ENCODE results near the gene RTN4IP1. TPM values are rescaled to one million over a fixed set of nuclear protein-coding genes. Genes with fewer than 3 reads are reported as not detected.
A peak's percentile ranks its signal among the peaks of the same experiment; 100 is the strongest.

RTN4IP1 gene, protein sequence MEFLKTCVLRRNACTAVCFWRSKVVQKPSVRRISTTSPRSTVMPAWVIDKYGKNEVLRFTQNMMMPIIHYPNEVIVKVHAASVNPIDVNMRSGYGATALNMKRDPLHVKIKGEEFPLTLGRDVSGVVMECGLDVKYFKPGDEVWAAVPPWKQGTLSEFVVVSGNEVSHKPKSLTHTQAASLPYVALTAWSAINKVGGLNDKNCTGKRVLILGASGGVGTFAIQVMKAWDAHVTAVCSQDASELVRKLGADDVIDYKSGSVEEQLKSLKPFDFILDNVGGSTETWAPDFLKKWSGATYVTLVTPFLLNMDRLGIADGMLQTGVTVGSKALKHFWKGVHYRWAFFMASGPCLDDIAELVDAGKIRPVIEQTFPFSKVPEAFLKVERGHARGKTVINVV
- total RNA-seq (1 to 10 TPM; 1.5 to 3.7 (median 2.2) TPM), polyA plus RNA-seq (1 to 10 TPM; 1.8 to 2.5 TPM)

DNA sequence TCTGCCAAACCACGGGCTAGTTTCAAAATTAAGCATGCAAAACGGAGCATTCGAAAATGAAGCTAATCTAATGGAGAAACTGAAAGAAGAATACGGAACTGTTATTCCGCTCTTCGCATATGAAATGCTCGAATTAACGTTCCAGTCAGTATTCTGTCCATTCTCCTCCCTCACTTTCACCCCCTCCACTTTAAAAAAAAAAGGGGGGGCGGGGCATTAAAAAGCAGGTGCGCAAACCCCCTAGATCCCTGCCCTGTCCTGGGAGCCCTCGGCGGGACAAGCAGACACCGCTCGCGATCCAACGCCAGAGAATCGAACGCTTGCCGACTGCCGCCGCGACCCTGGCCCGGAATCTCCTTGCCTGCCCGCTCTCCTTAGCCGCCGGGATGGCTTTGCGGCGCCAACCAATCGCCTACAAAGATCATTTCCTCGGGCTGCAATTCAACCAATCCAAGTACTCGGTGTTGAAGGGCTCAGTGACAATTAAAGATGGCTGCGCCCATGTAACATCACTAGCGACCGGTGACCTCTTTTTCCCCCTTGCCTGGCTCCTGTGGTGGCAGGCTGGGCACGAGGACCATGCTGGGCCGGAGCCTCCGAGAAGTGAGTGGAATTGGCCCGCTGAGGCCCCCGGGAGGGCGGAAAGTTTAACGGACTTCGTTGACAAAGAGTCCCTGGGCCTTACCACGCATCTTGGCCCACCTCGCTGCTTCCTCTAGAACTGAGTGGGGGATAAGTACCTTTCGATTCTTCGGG is at the start of gene RTN4IP1, which contains the start of gene QRSL1:
Gene RTN4IP1, minus strand, starts transcription at position 396 of the 756 bp plus-strand sequence. CDS start 477 bp downstream, outside the sequence.
Gene QRSL1, plus strand, starts transcription at position 476 of the 756 bp plus-strand sequence. Its CDS starts 104 bp downstream, at position 580.
- FAIRE-seq: no peak
- Histone ChIP-seq H3K9me3 (no peaks in the 10 kb centered on the region), H3K27ac (peak within 1 kb of the TSS; percentile 52 to 76 (median 64)), H3K27me3 (no peaks in the 10 kb centered on the region), H3K4me1 (peaks cover 0 to 23% (median 18%) of the 10 kb centered on the region in 3 donors), H3K36me3 (no peaks in the 10 kb centered on the region), H3K4me3 (peak within 1 kb of the TSS; percentile 59 to 91 (median 82))
- WGBS, 2 donors: 0 to 1% methylated on average over 46 of the region's 46 CpGs
- peak; percentile 97 to 100 (median 100) for ATAC-seq
- intact Hi-C loops (cut with DNase I): no loop called here
- TF ChIP-seq CTCF (IDR thresholded peaks at IDR 0.05): no peak
- peak; percentile 76 to 90 (median 85) for DNase-seq

GRCh38 chr6:106677282-106677681 is 48.0 kb upstream of the RTN4IP1 start:
- 89% methylated on average over 3 of the region's 3 CpGs for WGBS, 2 donors
- Histone ChIP-seq H3K36me3 (no peaks in the 10 kb centered on the region), H3K27me3 (no peaks in the 10 kb centered on the region), H3K4me3 (no peak overlapping the region), H3K27ac (no peak overlapping the region), H3K4me1 (no peaks in the 10 kb centered on the region), H3K9me3 (no peaks in the 10 kb centered on the region)
- DNase-seq (no peak), ATAC-seq (no peak), FAIRE-seq (no peak)
- TF ChIP-seq CTCF (IDR thresholded peaks at IDR 0.05): no peak
- intact Hi-C loops (cut with DNase I): no loop called here

GRCh38 chr6:106674541-106675229 is 45.4 kb upstream of the RTN4IP1 start:
- ATAC-seq: peak in 1 of 4 donors; percentile 57
- intact Hi-C loops (cut with DNase I): no loop called here

GRCh38 chr6:106671651-106672050 is 42.4 kb upstream of the RTN4IP1 start:
- no peaks in the 10 kb centered on the region for H3K9me3 ChIP-seq
- no peak overlapping the region for H3K27ac ChIP-seq
- H3K4me3 ChIP-seq: no peak overlapping the region
- ATAC-seq: no peak
- no peaks in the 10 kb centered on the region for H3K4me1 ChIP-seq
- no peaks in the 10 kb centered on the region for H3K36me3 ChIP-seq
- TF ChIP-seq CTCF (IDR thresholded peaks at IDR 0.05): no peak
- FAIRE-seq: no peak
- no peak for DNase-seq
- H3K27me3 ChIP-seq: no peaks in the 10 kb centered on the region
- intact Hi-C loops (cut with DNase I): no loop called here
- WGBS, 2 donors: 89% methylated on average over 3 of the region's 3 CpGs

More at GRCh38 chr6:106674541-106675229, 45.4 kb upstream of the RTN4IP1 start:
- peak; percentile 9 for FAIRE-seq
- no peak overlapping the region for H3K4me3 ChIP-seq
- TF ChIP-seq CTCF (IDR thresholded peaks at IDR 0.05): no peak
- no peaks in the 10 kb centered on the region for H3K4me1 ChIP-seq
- no peaks in the 10 kb centered on the region for H3K36me3 ChIP-seq
- DNase-seq: no peak
- H3K9me3 ChIP-seq: no peaks in the 10 kb centered on the region
- no peaks in the 10 kb centered on the region for H3K27me3 ChIP-seq
- no peak overlapping the region for H3K27ac ChIP-seq

All from pancreas (tissue), 10 donors.